SK-N-MC (cell line): Measurements from ENCODE around the gene SLC2A8.

Source experiments
- EZH2 ChIP-seq: fragments of 200-600 bp; sonication (generic); IDR thresholded peaks from one replicate; pipeline ENCODE4 v1.6.1; 2017; ENCODE audit warnings: antibody characterized with exemption
- POLR2AphosphoS5 ChIP-seq: IDR thresholded peaks from 2 replicates; pipeline ENCODE4 v1.6.1; 2012; ENCODE audit warnings: mild to moderate bottlenecking, low read depth, low read length, borderline replicate concordance

DNA sequence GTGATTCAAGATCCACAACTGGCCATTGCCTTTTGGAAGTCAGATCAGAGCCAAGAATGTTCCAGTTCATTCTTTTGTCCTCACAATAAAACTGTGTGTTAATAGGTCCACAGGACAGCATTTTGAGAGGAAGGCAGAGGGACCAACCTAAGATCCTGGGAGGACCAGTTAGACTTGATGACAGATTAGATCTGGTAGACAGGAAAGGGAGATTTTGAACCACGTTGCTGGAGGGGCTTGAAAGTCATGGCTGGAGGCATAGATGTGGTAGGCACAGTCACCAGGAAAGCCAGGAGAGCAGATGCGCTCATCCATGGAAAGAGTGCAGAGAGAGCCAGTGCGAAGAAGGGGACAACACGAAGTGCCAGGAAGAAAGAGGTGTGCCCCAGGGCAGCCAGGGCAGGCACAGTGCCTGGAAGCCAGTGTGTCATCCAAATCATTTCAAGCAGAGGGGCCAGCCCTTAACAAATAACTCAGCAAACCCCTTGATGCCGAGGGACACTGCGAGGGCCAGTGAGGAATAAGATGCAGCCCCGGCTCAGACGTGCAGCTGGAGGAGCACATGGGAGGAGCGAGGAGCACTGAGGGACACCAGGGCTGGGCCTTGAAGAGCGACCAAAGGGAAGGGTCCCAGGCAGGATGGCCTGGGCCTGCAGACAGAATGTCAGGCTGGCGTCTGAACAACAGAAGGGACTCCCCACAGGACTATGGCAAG lies 12.8 kb upstream of the SLC2A8 start:
- TF ChIP-seq POLR2AphosphoS5 (no peak), EZH2 (no peak)
